BE2C (cell line): ENCODE results near the gene PPFIBP1.
A peak's percentile ranks its signal among the peaks of the same experiment; 100 is the strongest.

ENCODE experiments used
- DNase-seq: peaks from one replicate; pipeline ENCODE4 v3.0.0-alpha.2; 2020
- H3K27me3 ChIP-seq: fragments of 250-450 bp; sonication (Bioruptor Pico); 2 replicates; pipeline ENCODE4 v1.5.1; 2020; ENCODE audit warnings: mild to moderate bottlenecking
- H3K36me3 ChIP-seq: fragments of 250-450 bp; sonication (Bioruptor Pico); 2 replicates; pipeline ENCODE4 v1.5.1; 2020; ENCODE audit warnings: mild to moderate bottlenecking
- H3K4me1 ChIP-seq: fragments of 250-450 bp; sonication (Bioruptor Pico); 2 replicates; pipeline ENCODE4 v1.5.1; 2020
- H3K4me3 ChIP-seq: 2 replicates; pipeline ENCODE4 v1.5.1; 2011; ENCODE audit warnings: low read depth, low read length
- H3K9me3 ChIP-seq: fragments of 250-450 bp; sonication (Bioruptor Pico); 2 replicates; pipeline ENCODE4 v1.5.1; 2020
- TF ChIP-seq, protein P1 (sequence below): IDR thresholded peaks from 2 replicates; pipeline ENCODE4 v1.5.1; 2012; ENCODE audit warnings: mild to moderate bottlenecking, low read depth, low read length

PPFIBP1 gene

DNA sequence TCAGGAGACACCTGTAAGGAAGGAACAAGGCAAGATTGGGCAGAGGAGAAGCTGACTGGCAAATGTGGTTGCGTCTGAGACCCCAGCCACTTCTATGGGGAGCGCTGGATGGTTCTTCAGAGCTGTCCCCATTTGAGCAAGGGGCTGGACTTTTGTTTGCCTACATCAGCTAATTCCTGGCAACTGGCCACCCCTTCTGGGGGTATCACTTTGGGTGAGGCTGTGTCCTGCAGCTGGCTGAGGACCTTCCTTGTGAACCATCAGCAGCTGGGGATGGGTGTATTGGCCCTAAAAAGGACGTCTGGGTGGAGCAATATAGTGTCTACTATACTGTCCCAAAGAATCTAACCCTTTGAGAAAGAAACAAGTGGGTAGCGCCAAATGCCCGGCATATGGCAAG lies 23.6 kb downstream of the PPFIBP1 start:
- Histone ChIP-seq H3K36me3 (no peaks in the 10 kb centered on the region; the same call in 1 of the 2 replicates), H3K4me1 (peaks cover 8% of the 10 kb centered on the region), H3K27me3 (no peaks in the 10 kb centered on the region), H3K9me3 (no peaks in the 10 kb centered on the region), H3K4me3 (no peak overlapping the region)
- TF ChIP-seq, protein P1, sequence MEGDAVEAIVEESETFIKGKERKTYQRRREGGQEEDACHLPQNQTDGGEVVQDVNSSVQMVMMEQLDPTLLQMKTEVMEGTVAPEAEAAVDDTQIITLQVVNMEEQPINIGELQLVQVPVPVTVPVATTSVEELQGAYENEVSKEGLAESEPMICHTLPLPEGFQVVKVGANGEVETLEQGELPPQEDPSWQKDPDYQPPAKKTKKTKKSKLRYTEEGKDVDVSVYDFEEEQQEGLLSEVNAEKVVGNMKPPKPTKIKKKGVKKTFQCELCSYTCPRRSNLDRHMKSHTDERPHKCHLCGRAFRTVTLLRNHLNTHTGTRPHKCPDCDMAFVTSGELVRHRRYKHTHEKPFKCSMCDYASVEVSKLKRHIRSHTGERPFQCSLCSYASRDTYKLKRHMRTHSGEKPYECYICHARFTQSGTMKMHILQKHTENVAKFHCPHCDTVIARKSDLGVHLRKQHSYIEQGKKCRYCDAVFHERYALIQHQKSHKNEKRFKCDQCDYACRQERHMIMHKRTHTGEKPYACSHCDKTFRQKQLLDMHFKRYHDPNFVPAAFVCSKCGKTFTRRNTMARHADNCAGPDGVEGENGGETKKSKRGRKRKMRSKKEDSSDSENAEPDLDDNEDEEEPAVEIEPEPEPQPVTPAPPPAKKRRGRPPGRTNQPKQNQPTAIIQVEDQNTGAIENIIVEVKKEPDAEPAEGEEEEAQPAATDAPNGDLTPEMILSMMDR: no peak
- no peak for DNase-seq

- no peaks in the 10 kb centered on the region for H3K27me3 ChIP-seq
- no peak for DNase-seq
- no peaks in the 10 kb centered on the region for H3K9me3 ChIP-seq
- TF ChIP-seq, protein P1: no peak
- no peaks in the 10 kb centered on the region; the same call in 1 of the 2 replicates for H3K36me3 ChIP-seq
- no peak overlapping the region for H3K4me3 ChIP-seq
- peaks cover 8% of the 10 kb centered on the region for H3K4me1 ChIP-seq
These were observed 24.5 kb downstream of the PPFIBP1 start for GRCh38 chr12:27548301-27549199.

- DNase-seq: no peak
- Histone ChIP-seq H3K4me3 (no peak overlapping the region), H3K4me1 (peaks cover 10% of the 10 kb centered on the region), H3K27me3 (no peaks in the 10 kb centered on the region), H3K9me3 (no peaks in the 10 kb centered on the region), H3K36me3 (no peaks in the 10 kb centered on the region)
- TF ChIP-seq, protein P1: no peak
These were observed 25.3 kb downstream of the PPFIBP1 start for GRCh38 chr12:27549236-27549800.

- DNase-seq: peak; percentile 58
- H3K27me3 ChIP-seq: no peaks in the 10 kb centered on the region
- no peaks in the 10 kb centered on the region for H3K9me3 ChIP-seq
- TF ChIP-seq, protein P1: no peak
- no peaks in the 10 kb centered on the region for H3K36me3 ChIP-seq
- H3K4me1 ChIP-seq: peaks cover 13% of the 10 kb centered on the region
- no peak overlapping the region for H3K4me3 ChIP-seq
These were observed 26.0 kb downstream of the PPFIBP1 start for GRCh38 chr12:27549801-27550652.

- H3K9me3 ChIP-seq: no peaks in the 10 kb centered on the region
- peaks cover 13% of the 10 kb centered on the region for H3K4me1 ChIP-seq
- no peaks in the 10 kb centered on the region for H3K36me3 ChIP-seq
- no peak for DNase-seq
- no peaks in the 10 kb centered on the region for H3K27me3 ChIP-seq
- H3K4me3 ChIP-seq: no peak overlapping the region
- TF ChIP-seq, protein P1: no peak
These were observed 26.6 kb downstream of the PPFIBP1 start for GRCh38 chr12:27550653-27550975.
